AG04450 (cell line): ENCODE data around the gene ZSWIM4. TPM values are rescaled to one million over a fixed set of nuclear protein-coding genes. Genes with fewer than 3 reads are reported as not detected.

Experiments
- CTCF ChIA-PET: fragments of 300-600, 350-600 bp; formaldehyde crosslinking; extraction: SDS; loops from one replicate; lab custom pipeline; 2022; ENCODE audit warnings: antibody characterized with exemption, inconsistent platforms; lab: Charles Lee
- POLR2A ChIA-PET: fragments of 350-600 bp; formaldehyde crosslinking; extraction: SDS; loops from one replicate; lab custom pipeline; 2021; ENCODE audit warnings: antibody characterized with exemption, inconsistent platforms; lab: Yijun Ruan, JAX
- DNase-seq: peaks from one replicate; pipeline ENCODE4 v3.0.0-alpha.2; 2011; ENCODE audit warnings: low read depth, low spot score
- H3K27ac ChIP-seq: one replicate; pipeline ENCODE4 v1.5.1; 2012; ENCODE audit warnings: low read depth, low read length, control low read depth
- H3K27me3 ChIP-seq: one replicate; pipeline ENCODE4 v1.6.0; 2012; ENCODE audit warnings: low read length; ENCODE audit not compliant: control insufficient read depth, insufficient read depth
- H3K4me3 ChIP-seq: 2 replicates; pipeline ENCODE4 v1.5.1; 2011; ENCODE audit warnings: mild to moderate bottlenecking, low read depth, low read length, control low read depth
- H3K9me3 ChIP-seq: 2 replicates; pipeline ENCODE4 v1.5.1; 2012; ENCODE audit warnings: low read length; ENCODE audit not compliant: control insufficient read depth, insufficient read depth
- CTCF ChIP-seq: IDR thresholded peaks from 2 replicates; pipeline ENCODE4 v1.5.1; 2011; ENCODE audit warnings: low read depth, low read length, control low read depth, inconsistent platforms
- polyA plus RNA-seq: library from polyadenylated mRNA; depleted of rRNA; stranded (reverse); fragments of >200 nt; gene quantifications from 2 replicates; pipeline ENCODE4 v1.2.3, GENCODE V29; 2011

The ZSWIM4 gene
- polyA plus RNA-seq, 1 experiment: 2.3 TPM

- H3K9me3 ChIP-seq: no peaks in the 10 kb centered on the region
- H3K4me3 ChIP-seq: peak overlapping the region; percentile 58
- no peaks in the 10 kb centered on the region for H3K27me3 ChIP-seq
- H3K27ac ChIP-seq: peak overlapping the region; percentile 100
- no peak for TF ChIP-seq CTCF
- peak; percentile 82 for DNase-seq
- CTCF ChIA-PET: interaction anchor here (0.7 to 1.1 kb wide), 3 partner anchors 14 to 472 kb away, joined by 4 to 5 read pairs (median 4); no protein-coding TSS in a partner anchor
- POLR2A ChIA-PET: interaction anchor here (1.0 to 3.0 kb wide), 4 partner anchors 8 to 18 kb away, joined by 3 to 8 read pairs (median 8); no protein-coding TSS in a partner anchor
Observed at GRCh38 chr19:13847407-13848339, 52.4 kb downstream of the ZSWIM4 start.

- Histone ChIP-seq H3K9me3 (no peaks in the 10 kb centered on the region), H3K27me3 (no peaks in the 10 kb centered on the region), H3K27ac (peak overlapping the region; percentile 100), H3K4me3 (no peak overlapping the region)
- ChIA-PET CTCF (interaction anchor here (1.1 to 2.2 kb wide), 3 partner anchors 14 to 64 kb away, joined by 4 to 6 read pairs (median 5); no protein-coding TSS in a partner anchor), POLR2A (interaction anchor here (1.3 to 3.9 kb wide), 4 partner anchors 9 to 14 kb away, joined by 7 to 33 read pairs (median 8); no protein-coding TSS in a partner anchor)
- DNase-seq: no peak
- TF ChIP-seq CTCF: no peak
Observed at GRCh38 chr19:13848340-13848677, 53.1 kb downstream of the ZSWIM4 start.

- CTCF ChIA-PET: interaction anchor here (1.1 to 2.2 kb wide), 2 partner anchors 14 to 64 kb away, joined by 4 to 6 read pairs; no protein-coding TSS in a partner anchor
Observed at GRCh38 chr19:13848798-13849676, 53.8 kb downstream of the ZSWIM4 start.

More at GRCh38 chr19:13848798-13849676, 53.8 kb downstream of the ZSWIM4 start:
- TF ChIP-seq CTCF: no peak
- Histone ChIP-seq H3K9me3 (no peaks in the 10 kb centered on the region), H3K27ac (peak overlapping the region; percentile 22), H3K27me3 (no peaks in the 10 kb centered on the region), H3K4me3 (no peak overlapping the region)
- DNase-seq: no peak
- POLR2A ChIA-PET: interaction anchor here (0.7 to 3.9 kb wide), 2 partner anchors 10 to 13 kb away, joined by 3 to 33 read pairs; no protein-coding TSS in a partner anchor
